ENCODE measurements around the gene SLC9A9. TPM values are rescaled to one million over a fixed set of nuclear protein-coding genes. Genes with fewer than 3 reads are reported as not detected.

SLC9A9 gene
- total RNA-seq, 1 donor from 2014 or later, result 4.9 TPM

- Histone ChIP-seq H3K4me1 (no peaks in the 10 kb centered on the region), H3K4me3 (no peak overlapping the region), H3K27me3 (ENCODE audit: low read depth) (no peaks in the 10 kb centered on the region), H3K36me3 (no peaks in the 10 kb centered on the region), H3K27ac (replicated peaks) (no peak overlapping the region), H3K9me3 (replicated peaks) (no peaks in the 10 kb centered on the region)
- intact Hi-C loops (cut with micrococcal nuclease), result no loop called here
- no peak for TF ChIP-seq CTCF (IDR thresholded peaks at IDR 0.05; ENCODE audit: borderline replicate concordance)
- DNase-seq, result no peak
Observed at GRCh38 chr3:143382816-143383215, 465.5 kb downstream of the SLC9A9 start.

- Histone ChIP-seq H3K4me1 (no peaks in the 10 kb centered on the region), H3K27ac (replicated peaks) (no peak overlapping the region), H3K36me3 (no peaks in the 10 kb centered on the region), H3K4me3 (no peak overlapping the region), H3K9me3 (replicated peaks) (no peaks in the 10 kb centered on the region), H3K27me3 (ENCODE audit: low read depth) (no peaks in the 10 kb centered on the region)
- DNase-seq, result no peak
- intact Hi-C loops (cut with micrococcal nuclease), result no loop called here
- no peak for TF ChIP-seq CTCF (IDR thresholded peaks at IDR 0.05; ENCODE audit: borderline replicate concordance)
Observed at GRCh38 chr3:143380449-143380848, 467.8 kb downstream of the SLC9A9 start.

- TF ChIP-seq CTCF (IDR thresholded peaks at IDR 0.05; ENCODE audit: borderline replicate concordance), result no peak
- no peaks in the 10 kb centered on the region for H3K9me3 ChIP-seq (replicated peaks)
Observed at GRCh38 chr3:143375698-143376097, 472.6 kb downstream of the SLC9A9 start.

GRCh38 chr3:143367171-143367570 lies 481.1 kb downstream of the SLC9A9 start:
- no peaks in the 10 kb centered on the region for H3K27me3 ChIP-seq (ENCODE audit: low read depth)
- no peak for DNase-seq
- no peak overlapping the region for H3K4me3 ChIP-seq
- H3K4me1 ChIP-seq, result no peaks in the 10 kb centered on the region
- H3K9me3 ChIP-seq (replicated peaks), result no peaks in the 10 kb centered on the region
- no peaks in the 10 kb centered on the region for H3K36me3 ChIP-seq
- intact Hi-C loops (cut with micrococcal nuclease), result no loop called here
- no peak overlapping the region for H3K27ac ChIP-seq (replicated peaks)
- no peak for TF ChIP-seq CTCF (IDR thresholded peaks at IDR 0.05; ENCODE audit: borderline replicate concordance)

More at GRCh38 chr3:143375698-143376097, 472.6 kb downstream of the SLC9A9 start:
- Histone ChIP-seq H3K4me3 (no peak overlapping the region), H3K27ac (replicated peaks) (no peak overlapping the region), H3K27me3 (ENCODE audit: low read depth) (no peaks in the 10 kb centered on the region), H3K4me1 (no peaks in the 10 kb centered on the region), H3K36me3 (no peaks in the 10 kb centered on the region)
- DNase-seq, result no peak
- intact Hi-C loops (cut with micrococcal nuclease), result no loop called here

- intact Hi-C loops (cut with micrococcal nuclease), result no loop called here
- no peaks in the 10 kb centered on the region for H3K27me3 ChIP-seq (ENCODE audit: low read depth)
- TF ChIP-seq CTCF (IDR thresholded peaks at IDR 0.05; ENCODE audit: borderline replicate concordance), result no peak
- no peaks in the 10 kb centered on the region for H3K36me3 ChIP-seq
- H3K27ac ChIP-seq (replicated peaks), result no peak overlapping the region
- H3K4me1 ChIP-seq, result no peaks in the 10 kb centered on the region
- H3K9me3 ChIP-seq (replicated peaks), result peaks cover 2% of the 10 kb centered on the region
- no peak for DNase-seq
- no peak overlapping the region for H3K4me3 ChIP-seq
Observed at GRCh38 chr3:143366672-143367071, 481.6 kb downstream of the SLC9A9 start.

GRCh38 chr3:143363949-143364348 lies 484.3 kb downstream of the SLC9A9 start:
- no peak for DNase-seq
- intact Hi-C loops (cut with micrococcal nuclease), result no loop called here
- no peak overlapping the region for H3K27ac ChIP-seq (replicated peaks)
- peaks cover 12% of the 10 kb centered on the region for H3K9me3 ChIP-seq (replicated peaks)
- H3K36me3 ChIP-seq, result no peaks in the 10 kb centered on the region
- no peak for TF ChIP-seq CTCF (IDR thresholded peaks at IDR 0.05; ENCODE audit: borderline replicate concordance)
- no peaks in the 10 kb centered on the region for H3K4me1 ChIP-seq
- no peak overlapping the region for H3K4me3 ChIP-seq
- H3K27me3 ChIP-seq (ENCODE audit: low read depth), result no peaks in the 10 kb centered on the region

All from left ventricle myocardium inferior (tissue), 1 donor.